Activated CD4-positive, alpha-beta T cell treated with anti-CD3 and anti-CD28 coated beads for 48 hours (primary cell): ENCODE data around the gene OR2Y1.
"Not testable (repeated sequence)": the region's sequence is repeated elsewhere in the genome, so short reads cannot be mapped to it uniquely, and the experiment has no call there.

Source experiments
- DNase-seq: peaks from one replicate; pipeline ENCODE4 v3.0.0-alpha.2; 2020

The OR2Y1 gene

GRCh38 chr5:180736536-180736935, 3.3 kb downstream of the OR2Y1 start:
- DNase-seq, result no peak

- DNase-seq, result no peak
Observed at GRCh38 chr5:180724944-180725343, 14.9 kb downstream of the OR2Y1 start.

GRCh38 chr5:180723936-180724335, 15.9 kb downstream of the OR2Y1 start:
- DNase-seq, result no peak

- no peak for DNase-seq
Observed at GRCh38 chr5:180720486-180720885, 19.4 kb downstream of the OR2Y1 start.

GRCh38 chr5:180719781-180720180, 20.1 kb downstream of the OR2Y1 start:
- no peak for DNase-seq

- DNase-seq, result peak; percentile 41
Observed at GRCh38 chr5:180718810-180719453, 20.9 kb downstream of the OR2Y1 start.

GRCh38 chr5:180717989-180718388, 21.9 kb downstream of the OR2Y1 start:
- DNase-seq, result no peak

- DNase-seq, result no peak
Observed at GRCh38 chr5:180704362-180704761, 35.5 kb downstream of the OR2Y1 start.

GRCh38 chr5:180703912-180704311, 35.9 kb downstream of the OR2Y1 start:
- DNase-seq, result no peak

- not testable (repeated sequence) for DNase-seq
Observed at GRCh38 chr5:180703371-180703770, 36.5 kb downstream of the OR2Y1 start.

GRCh38 chr5:180700440-180700839, 39.4 kb downstream of the OR2Y1 start:
- DNase-seq, result not testable (repeated sequence)

GRCh38 chr5:180699042-180699441, 40.8 kb downstream of the OR2Y1 start:
- DNase-seq, result no peak

GRCh38 chr5:180696116-180696515, 43.7 kb downstream of the OR2Y1 start:
- DNase-seq, result no peak

GRCh38 chr5:180692429-180692828, 47.4 kb downstream of the OR2Y1 start:
- DNase-seq, result no peak

- DNase-seq, result no peak
Observed at GRCh38 chr5:180691046-180691445, 48.8 kb downstream of the OR2Y1 start.

GRCh38 chr5:180690562-180690961, 49.3 kb downstream of the OR2Y1 start:
- no peak for DNase-seq

- no peak for DNase-seq
Observed at GRCh38 chr5:180689775-180690174, 50.1 kb downstream of the OR2Y1 start.
